Liver (tissue), 9 donors: Measurements from ENCODE around the gene CCBE1. TPM values are rescaled to one million over a fixed set of nuclear protein-coding genes. Genes with fewer than 3 reads are reported as not detected.

Experiments
- DNase-seq: peaks from one replicate; pipeline ENCODE4 v3.0.0-alpha.2; 2017; ENCODE audit warnings: low spot score
- H3K27ac ChIP-seq, 2 donors: one replicate each; pipeline ENCODE4 v1.7.0; 2013; ENCODE audit warnings: inconsistent platforms in 2 of 2, low read length in 2 of 2, control low read depth in 1 of 2, low read depth in 1 of 2, mild to moderate bottlenecking in 1 of 2
- H3K27me3 ChIP-seq, 4 donors: one replicate each; pipeline versions ENCODE4 v1.6.1 to v1.7.0; 2013; ENCODE audit warnings: low read length in 3 of 4, inconsistent platforms in 1 of 4, mild to moderate bottlenecking in 1 of 4, moderate library complexity in 1 of 4; ENCODE audit not compliant: control insufficient read depth in 4 of 4, insufficient read depth in 4 of 4
- H3K36me3 ChIP-seq, 4 donors: one replicate each; pipeline versions ENCODE4 v1.6.1 to v1.7.0; 2013; ENCODE audit warnings: low read length in 3 of 4, mild to moderate bottlenecking in 3 of 4, low read depth in 1 of 4, moderate library complexity in 1 of 4; ENCODE audit not compliant: control insufficient read depth in 4 of 4, insufficient read depth in 3 of 4
- H3K4me1 ChIP-seq, 4 donors: one replicate each; pipeline versions ENCODE4 v1.6.1 to v1.7.0; 2013; ENCODE audit warnings: low read length in 3 of 4, mild to moderate bottlenecking in 3 of 4, moderate library complexity in 1 of 4; ENCODE audit not compliant: control insufficient read depth in 4 of 4, insufficient read depth in 4 of 4
- H3K4me3 ChIP-seq, 3 donors: one replicate each; pipeline versions ENCODE4 v1.6.1 to v1.7.0; 2013; ENCODE audit warnings: low read length in 3 of 3, control low read depth in 1 of 3, low read depth in 1 of 3, mild to moderate bottlenecking in 1 of 3
- H3K9ac ChIP-seq, 2 donors: one replicate each; pipeline ENCODE4 v1.7.0; 2013; ENCODE audit warnings: low read length in 2 of 2, mild to moderate bottlenecking in 2 of 2, moderate library complexity in 2 of 2, control low read depth in 1 of 2, low read depth in 1 of 2
- H3K9me3 ChIP-seq, 4 donors: one replicate each; pipeline versions ENCODE4 v1.6.1 to v1.7.0; 2013; ENCODE audit warnings: low read length in 3 of 4; ENCODE audit not compliant: control insufficient read depth in 4 of 4
- ATF3 ChIP-seq: IDR thresholded peaks from 2 replicates; pipeline ENCODE4 v1.6.1; 2016; ENCODE audit warnings: antibody characterized with exemption
- EGR1 ChIP-seq, 2 donors: IDR thresholded peaks; 2 replicates each; pipeline ENCODE4 v1.6.1; 2016 to 2018; ENCODE audit warnings: antibody characterized with exemption in 2 of 2, low read depth in 2 of 2
- FOXA1 ChIP-seq: IDR thresholded peaks from 2 replicates; pipeline ENCODE4 v1.6.1; 2016; ENCODE audit warnings: antibody characterized with exemption
- GABPA ChIP-seq, 2 donors: IDR thresholded peaks in 1 of 2; conservative IDR thresholded peaks in 1 of 2; 2 replicates each; pipeline ENCODE4 v1.6.1; 2016; ENCODE audit warnings: antibody characterized with exemption in 2 of 2, mild to moderate bottlenecking in 1 of 2, moderate library complexity in 1 of 2
- HNF4A ChIP-seq, 2 donors: conservative IDR thresholded peaks; 2 replicates each; pipeline ENCODE4 v1.6.1; 2016; ENCODE audit warnings: antibody characterized with exemption in 2 of 2, mild to moderate bottlenecking in 2 of 2
- HNF4G ChIP-seq: IDR thresholded peaks from 2 replicates; pipeline ENCODE4 v1.6.1; 2016; ENCODE audit warnings: antibody characterized with exemption
- JUND ChIP-seq, 2 donors: IDR thresholded peaks; 2 replicates each; pipeline ENCODE4 v1.6.1; 2016; ENCODE audit warnings: antibody characterized with exemption in 2 of 2
- NR2F2 ChIP-seq: IDR thresholded peaks from 2 replicates; pipeline ENCODE4 v1.6.1; 2016; ENCODE audit warnings: antibody characterized with exemption
- RAD21 ChIP-seq, 2 donors: IDR thresholded peaks; 2 replicates each; pipeline ENCODE4 v1.6.1; 2016; ENCODE audit warnings: antibody characterized with exemption in 2 of 2, mild to moderate bottlenecking in 2 of 2
- REST ChIP-seq: IDR thresholded peaks from 2 replicates; pipeline ENCODE4 v1.6.1; 2016; ENCODE audit warnings: antibody characterized with exemption, mild to moderate bottlenecking
- RXRA ChIP-seq, 2 donors: IDR thresholded peaks; 2 replicates each; pipeline ENCODE4 v1.6.1; 2017 to 2018; ENCODE audit warnings: antibody characterized with exemption in 2 of 2, mild to moderate bottlenecking in 1 of 2
- SP1 ChIP-seq: IDR thresholded peaks from 2 replicates; pipeline ENCODE4 v1.6.1; 2018; ENCODE audit warnings: antibody characterized with exemption, mild to moderate bottlenecking
- TAF1 ChIP-seq: conservative IDR thresholded peaks from 2 replicates; pipeline ENCODE4 v1.6.1; 2016; ENCODE audit warnings: antibody characterized with exemption, mild to moderate bottlenecking
- YY1 ChIP-seq: IDR thresholded peaks from 2 replicates; pipeline ENCODE4 v1.6.1; 2016; ENCODE audit warnings: antibody characterized with exemption, mild to moderate bottlenecking
- ZBTB33 ChIP-seq: IDR thresholded peaks from 2 replicates; pipeline ENCODE4 v1.6.1; 2016; ENCODE audit warnings: antibody characterized with exemption
- WGBS: extraction: QIAGEN DNeasy Blood & Tissue Kit; methylation state at CpG from one replicate; pipeline ENCODE4 v1.1.7; 2013; 5-methylcytosine and 5-hydroxymethylcytosine counted together
- polyA plus RNA-seq, 2 donors: library from polyadenylated mRNA; stranded (reverse) in 1 of 2; unstranded in 1 of 2; fragments of 200-250 nt in 1 of 2; fragments of >200 nt in 1 of 2; fragmentation: Nextera tagmentation in 1 of 2; extraction: Ambion mirVana in 1 of 2; gene quantifications; one replicate each; pipeline versions ENCODE4 v1.2.1 to v1.2.3, GENCODE V29; 2013 to 2015
- total RNA-seq, 2 donors: library from RNA; depleted of rRNA; stranded (reverse); fragments of >200 nt; gene quantifications; one replicate each; pipeline ENCODE4 v1.2.3, GENCODE V29; 2014
- TF ChIP-seq, protein P1 (sequence below): IDR thresholded peaks from 2 replicates; pipeline ENCODE4 v1.6.1; 2016; ENCODE audit warnings: antibody characterized with exemption
- TF ChIP-seq, protein P2 (sequence below): fragments of 150-350 bp; IDR thresholded peaks from 2 replicates; pipeline ENCODE4 v1.5.1; 2017; ENCODE audit warnings: improper control_type of control experiment, low read depth, low read length; ENCODE audit not compliant: missing input control
- donor health status: healthy.
- donor health status: healthy.
- donor health status: healthy.
- donor health status: healthy.
- donor health status: healthy.

CCBE1 gene
- total and polyA plus RNA-seq, 4 donors, result 1.8 to 2.6 (median 2.2) TPM

- no peak overlapping the region for H3K4me3 ChIP-seq
- peaks cover 3 to 11% (median 9%) of the 10 kb centered on the region in 4 donors for H3K4me1 ChIP-seq
- H3K27me3 ChIP-seq, result peaks cover 0 to 5% (median 0%) of the 10 kb centered on the region in 4 donors
- TF ChIP-seq, protein P1, sequence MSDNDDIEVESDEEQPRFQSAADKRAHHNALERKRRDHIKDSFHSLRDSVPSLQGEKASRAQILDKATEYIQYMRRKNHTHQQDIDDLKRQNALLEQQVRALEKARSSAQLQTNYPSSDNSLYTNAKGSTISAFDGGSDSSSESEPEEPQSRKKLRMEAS, result no peak
- no peak for TF ChIP-seq HNF4A (conservative IDR thresholded peaks at IDR 0.05)
- TF ChIP-seq GABPA (IDR thresholded peaks at IDR 0.05 in 1 of 2, conservative IDR thresholded peaks at IDR 0.05 in 1 of 2), result no peak
- TF ChIP-seq RXRA (IDR thresholded peaks at IDR 0.05), result no peak
- TF ChIP-seq RAD21 (IDR thresholded peaks at IDR 0.05), result no peak
- no peak for TF ChIP-seq JUND (IDR thresholded peaks at IDR 0.05)
- TF ChIP-seq, protein P2, sequence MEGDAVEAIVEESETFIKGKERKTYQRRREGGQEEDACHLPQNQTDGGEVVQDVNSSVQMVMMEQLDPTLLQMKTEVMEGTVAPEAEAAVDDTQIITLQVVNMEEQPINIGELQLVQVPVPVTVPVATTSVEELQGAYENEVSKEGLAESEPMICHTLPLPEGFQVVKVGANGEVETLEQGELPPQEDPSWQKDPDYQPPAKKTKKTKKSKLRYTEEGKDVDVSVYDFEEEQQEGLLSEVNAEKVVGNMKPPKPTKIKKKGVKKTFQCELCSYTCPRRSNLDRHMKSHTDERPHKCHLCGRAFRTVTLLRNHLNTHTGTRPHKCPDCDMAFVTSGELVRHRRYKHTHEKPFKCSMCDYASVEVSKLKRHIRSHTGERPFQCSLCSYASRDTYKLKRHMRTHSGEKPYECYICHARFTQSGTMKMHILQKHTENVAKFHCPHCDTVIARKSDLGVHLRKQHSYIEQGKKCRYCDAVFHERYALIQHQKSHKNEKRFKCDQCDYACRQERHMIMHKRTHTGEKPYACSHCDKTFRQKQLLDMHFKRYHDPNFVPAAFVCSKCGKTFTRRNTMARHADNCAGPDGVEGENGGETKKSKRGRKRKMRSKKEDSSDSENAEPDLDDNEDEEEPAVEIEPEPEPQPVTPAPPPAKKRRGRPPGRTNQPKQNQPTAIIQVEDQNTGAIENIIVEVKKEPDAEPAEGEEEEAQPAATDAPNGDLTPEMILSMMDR, result no peak
- no peak for TF ChIP-seq YY1
- H3K27ac ChIP-seq, result no peak overlapping the region
- no peak for DNase-seq
- no peaks in the 10 kb centered on the region for H3K9me3 ChIP-seq
- WGBS, result 78% methylated on average over 12 of the region's 12 CpGs
- H3K36me3 ChIP-seq, result no peaks in the 10 kb centered on the region
- H3K9ac ChIP-seq, result no peak overlapping the region
Measured at GRCh38 chr18:59455728-59456276, 241.4 kb downstream of the CCBE1 start.

GRCh38 chr18:59454909-59455727 lies 242.1 kb downstream of the CCBE1 start:
- peaks cover 0 to 5% (median 0%) of the 10 kb centered on the region in 4 donors for H3K27me3 ChIP-seq
- WGBS, result 72% methylated on average over 13 of the region's 13 CpGs
- TF ChIP-seq HNF4G, result no peak
- no peak for TF ChIP-seq RXRA (IDR thresholded peaks at IDR 0.05)
- no peak for TF ChIP-seq GABPA (IDR thresholded peaks at IDR 0.05 in 1 of 2, conservative IDR thresholded peaks at IDR 0.05 in 1 of 2)
- TF ChIP-seq HNF4A (conservative IDR thresholded peaks at IDR 0.05), result no peak
- no peak for TF ChIP-seq RAD21 (IDR thresholded peaks at IDR 0.05)
- no peak for TF ChIP-seq SP1
- TF ChIP-seq ATF3, result no peak
- no peak for TF ChIP-seq NR2F2
- TF ChIP-seq TAF1, result no peak
- no peak for TF ChIP-seq FOXA1
- no peak for TF ChIP-seq EGR1 (IDR thresholded peaks at IDR 0.05; ENCODE audit: low read depth in 2 of 2)
- no peak for TF ChIP-seq REST
- no peak for TF ChIP-seq ZBTB33
- no peak for TF ChIP-seq JUND (IDR thresholded peaks at IDR 0.05)
- no peak for TF ChIP-seq YY1
- TF ChIP-seq, protein P2, result no peak
- TF ChIP-seq, protein P1, result no peak
- H3K36me3 ChIP-seq, result no peaks in the 10 kb centered on the region
- H3K27ac ChIP-seq, result no peak overlapping the region
- no peak overlapping the region for H3K4me3 ChIP-seq
- no peak for DNase-seq
- no peak overlapping the region for H3K9ac ChIP-seq
- H3K4me1 ChIP-seq, result peaks cover 3 to 11% (median 8%) of the 10 kb centered on the region in 4 donors
- no peaks in the 10 kb centered on the region for H3K9me3 ChIP-seq
